HepG2 (cell line): ENCODE data around the gene SERPINB6. TPM values are rescaled to one million over a fixed set of nuclear protein-coding genes. Genes with fewer than 3 reads are reported as not detected.

Source experiments
- FIP1L1 ChIP-seq: fragments of 200-400 bp; formaldehyde crosslinking; IDR thresholded peaks from 2 replicates; pipeline ENCODE4 v1.6.1; 2018; ENCODE audit warnings: low read depth, mild to moderate bottlenecking, low read length, moderate library complexity, borderline replicate concordance; ENCODE audit not compliant: insufficient read depth
- FOXK2 ChIP-seq: fragments of 450-650 bp; IDR thresholded peaks from 2 replicates; pipeline ENCODE4 v1.6.1; 2016
- KAT7 ChIP-seq: IDR thresholded peaks from 2 replicates; pipeline ENCODE4 v1.6.1; 2018; ENCODE audit warnings: borderline replicate concordance, missing compliant biosample characterization
- KMT2B ChIP-seq: IDR thresholded peaks from 2 replicates; pipeline ENCODE4 v1.6.1; 2016; ENCODE audit warnings: missing genetic modification reagents, missing compliant biosample characterization
- MED13 ChIP-seq: sonication (generic); formaldehyde crosslinking; IDR thresholded peaks from 2 replicates; pipeline ENCODE4 v1.5.0; 2020; ENCODE audit warnings: missing genetic modification reagents
- MEIS1 ChIP-seq: sonication (generic); formaldehyde crosslinking; IDR thresholded peaks from 2 replicates; pipeline ENCODE4 v1.9.0; 2021; ENCODE audit warnings: mild to moderate bottlenecking, missing genetic modification reagents, moderate library complexity, borderline replicate concordance
- MIXL1 ChIP-seq: IDR thresholded peaks from 2 replicates; pipeline ENCODE4 v1.6.1; 2016
- NCOA2 ChIP-seq: sonication (generic); formaldehyde crosslinking; IDR thresholded peaks from 2 replicates; pipeline ENCODE4 v1.8.0; 2022; ENCODE audit warnings: inconsistent platforms
- NFE2L2 ChIP-seq: fragments of 150-350 bp; IDR thresholded peaks from 2 replicates; pipeline ENCODE4 v1.6.1; 2014; ENCODE audit warnings: low read length
- NR3C1 ChIP-seq: sonication (generic); formaldehyde crosslinking; IDR thresholded peaks from 2 replicates; pipeline ENCODE4 v1.4.0; 2020; ENCODE audit warnings: missing genetic modification reagents
- REL ChIP-seq: sonication (generic); formaldehyde crosslinking; conservative IDR thresholded peaks from 2 replicates; pipeline ENCODE4 v1.8.0; 2022; ENCODE audit warnings: mild to moderate bottlenecking, missing genetic modification reagents, moderate library complexity
- SATB2 ChIP-seq: sonication (generic); formaldehyde crosslinking; IDR thresholded peaks from 2 replicates; pipeline ENCODE4 v1.5.0; 2020; ENCODE audit warnings: missing genetic modification reagents
- SMAD3 ChIP-seq: sonication (generic); formaldehyde crosslinking; IDR thresholded peaks from 2 replicates; pipeline ENCODE4 v1.4.0; 2020; ENCODE audit warnings: missing genetic modification reagents
- SOX5 ChIP-seq: IDR thresholded peaks from 2 replicates; pipeline ENCODE4 v1.6.1; 2016; ENCODE audit warnings: borderline replicate concordance
- TBX2 ChIP-seq: sonication (generic); formaldehyde crosslinking; IDR thresholded peaks from 2 replicates; pipeline ENCODE4 v1.5.0; 2020; ENCODE audit warnings: missing genetic modification reagents, mild to moderate bottlenecking, borderline replicate concordance
- ZFP36L2 ChIP-seq: sonication (generic); formaldehyde crosslinking; IDR thresholded peaks from 2 replicates; pipeline ENCODE4 v1.4.0; 2020; ENCODE audit warnings: missing genetic modification reagents
- ZNF556 ChIP-seq: sonication (generic); formaldehyde crosslinking; IDR thresholded peaks from 2 replicates; pipeline ENCODE4 v1.4.0; 2020; ENCODE audit warnings: mild to moderate bottlenecking, missing genetic modification reagents, borderline replicate concordance
- ZNF761 ChIP-seq: sonication (generic); formaldehyde crosslinking; conservative IDR thresholded peaks from 2 replicates; pipeline ENCODE4 v1.4.0; 2020; ENCODE audit warnings: mild to moderate bottlenecking, missing genetic modification reagents
- ZNF83 ChIP-seq: sonication (generic); formaldehyde crosslinking; IDR thresholded peaks from 2 replicates; pipeline ENCODE4 v1.4.0; 2020; ENCODE audit warnings: missing genetic modification reagents, mild to moderate bottlenecking, borderline replicate concordance
- polyA plus RNA-seq, 8 experiments: library from polyadenylated mRNA; depleted of rRNA in 3 of 8; stranded (reverse) in 7 of 8; unstranded in 1 of 8; fragments of >200 nt; fragmentation: Illumina TruSeq in 4 of 8; extraction: Trizol in 4 of 8; gene quantifications; 2 replicates each; pipeline versions ENCODE4 v1.2.1 to v1.2.3, GENCODE V29; 2011 to 2016; ENCODE audit warnings: low read depth in 4 of 8, missing spikeins in 1 of 8, mixed read lengths in 1 of 8; ENCODE audit not compliant: insufficient read depth in 1 of 8
- total RNA-seq, 5 experiments: library from RNA; depleted of rRNA; stranded (reverse); fragments of >200 nt; fragmentation: Illumina TruSeq; extraction: Trizol; gene quantifications; 2 replicates each; pipeline ENCODE4 v1.2.3, GENCODE V29; 2016; ENCODE audit warnings: low read depth in 1 of 5
- TF ChIP-seq, protein P1 (sequence below): sonication (generic); formaldehyde crosslinking; IDR thresholded peaks from 2 replicates; pipeline ENCODE4 v1.5.1; 2020; ENCODE audit warnings: mild to moderate bottlenecking, missing genetic modification reagents, borderline replicate concordance
- TF ChIP-seq, protein P2 (sequence below): sonication (generic); formaldehyde crosslinking; IDR thresholded peaks from 2 replicates; pipeline ENCODE4 v1.8.0; 2023; ENCODE audit warnings: mild to moderate bottlenecking, missing genetic modification reagents
- TF ChIP-seq, protein P3 (sequence below): sonication (generic); formaldehyde crosslinking; IDR thresholded peaks from 2 replicates; pipeline ENCODE4 v1.4.0; 2020; ENCODE audit warnings: mild to moderate bottlenecking, missing genetic modification reagents

Gene SERPINB6
- total and polyA plus RNA-seq, 2 of the 13 experiments (the other 11 are each of a cell fraction or from before 2014, with no cell fraction given) = 38.2 to 61.3 TPM

DNA sequence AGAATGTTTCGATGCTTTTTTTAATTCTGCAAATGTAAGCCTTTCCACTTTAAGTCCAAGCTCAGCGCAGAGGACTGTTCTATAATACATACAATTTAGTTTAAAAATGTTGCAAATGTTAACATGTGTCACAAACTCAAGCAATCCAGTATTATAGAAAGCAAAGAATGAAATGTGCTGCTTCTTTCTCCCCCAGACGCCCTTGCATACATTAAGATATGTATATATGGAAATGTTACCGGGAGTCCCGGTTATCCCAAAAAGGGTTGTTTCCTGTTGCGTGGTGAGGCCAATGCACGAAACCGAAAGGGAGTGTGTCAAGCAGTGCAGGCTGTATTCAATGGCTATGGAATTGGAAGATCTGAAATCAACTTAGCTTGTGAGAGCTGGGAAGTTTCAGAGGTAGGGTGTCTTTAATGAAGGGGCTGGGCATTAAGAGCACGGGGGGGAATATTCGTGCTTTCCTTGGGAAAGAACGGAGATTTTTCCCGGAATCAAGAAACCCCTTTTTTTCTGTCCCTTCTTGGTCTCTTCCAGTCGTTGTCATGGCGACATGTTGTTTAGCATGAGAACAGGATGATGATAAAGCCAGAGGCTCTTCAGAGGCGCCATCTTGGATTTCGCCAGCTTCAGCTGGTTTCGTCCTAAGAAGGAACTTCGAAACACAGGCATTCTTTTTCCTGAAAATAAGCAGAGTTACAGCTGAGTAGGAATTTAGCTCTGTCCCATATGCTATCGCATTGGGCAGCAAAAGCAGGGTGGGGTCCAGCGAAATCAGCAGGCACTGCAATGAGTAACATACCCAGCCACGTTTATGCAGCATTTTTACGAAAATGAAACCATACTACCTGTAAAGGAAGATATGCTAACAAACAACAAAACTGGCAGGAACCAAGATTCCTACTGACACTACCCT, 18.2 kb upstream of the SERPINB6 start (continued):
- TF ChIP-seq KMT2B = peak; percentile 82; the same call in 1 of the 2 replicates
- no peak for TF ChIP-seq MED13 (CRISPR knock-in tag)
- TF ChIP-seq, protein P1, sequence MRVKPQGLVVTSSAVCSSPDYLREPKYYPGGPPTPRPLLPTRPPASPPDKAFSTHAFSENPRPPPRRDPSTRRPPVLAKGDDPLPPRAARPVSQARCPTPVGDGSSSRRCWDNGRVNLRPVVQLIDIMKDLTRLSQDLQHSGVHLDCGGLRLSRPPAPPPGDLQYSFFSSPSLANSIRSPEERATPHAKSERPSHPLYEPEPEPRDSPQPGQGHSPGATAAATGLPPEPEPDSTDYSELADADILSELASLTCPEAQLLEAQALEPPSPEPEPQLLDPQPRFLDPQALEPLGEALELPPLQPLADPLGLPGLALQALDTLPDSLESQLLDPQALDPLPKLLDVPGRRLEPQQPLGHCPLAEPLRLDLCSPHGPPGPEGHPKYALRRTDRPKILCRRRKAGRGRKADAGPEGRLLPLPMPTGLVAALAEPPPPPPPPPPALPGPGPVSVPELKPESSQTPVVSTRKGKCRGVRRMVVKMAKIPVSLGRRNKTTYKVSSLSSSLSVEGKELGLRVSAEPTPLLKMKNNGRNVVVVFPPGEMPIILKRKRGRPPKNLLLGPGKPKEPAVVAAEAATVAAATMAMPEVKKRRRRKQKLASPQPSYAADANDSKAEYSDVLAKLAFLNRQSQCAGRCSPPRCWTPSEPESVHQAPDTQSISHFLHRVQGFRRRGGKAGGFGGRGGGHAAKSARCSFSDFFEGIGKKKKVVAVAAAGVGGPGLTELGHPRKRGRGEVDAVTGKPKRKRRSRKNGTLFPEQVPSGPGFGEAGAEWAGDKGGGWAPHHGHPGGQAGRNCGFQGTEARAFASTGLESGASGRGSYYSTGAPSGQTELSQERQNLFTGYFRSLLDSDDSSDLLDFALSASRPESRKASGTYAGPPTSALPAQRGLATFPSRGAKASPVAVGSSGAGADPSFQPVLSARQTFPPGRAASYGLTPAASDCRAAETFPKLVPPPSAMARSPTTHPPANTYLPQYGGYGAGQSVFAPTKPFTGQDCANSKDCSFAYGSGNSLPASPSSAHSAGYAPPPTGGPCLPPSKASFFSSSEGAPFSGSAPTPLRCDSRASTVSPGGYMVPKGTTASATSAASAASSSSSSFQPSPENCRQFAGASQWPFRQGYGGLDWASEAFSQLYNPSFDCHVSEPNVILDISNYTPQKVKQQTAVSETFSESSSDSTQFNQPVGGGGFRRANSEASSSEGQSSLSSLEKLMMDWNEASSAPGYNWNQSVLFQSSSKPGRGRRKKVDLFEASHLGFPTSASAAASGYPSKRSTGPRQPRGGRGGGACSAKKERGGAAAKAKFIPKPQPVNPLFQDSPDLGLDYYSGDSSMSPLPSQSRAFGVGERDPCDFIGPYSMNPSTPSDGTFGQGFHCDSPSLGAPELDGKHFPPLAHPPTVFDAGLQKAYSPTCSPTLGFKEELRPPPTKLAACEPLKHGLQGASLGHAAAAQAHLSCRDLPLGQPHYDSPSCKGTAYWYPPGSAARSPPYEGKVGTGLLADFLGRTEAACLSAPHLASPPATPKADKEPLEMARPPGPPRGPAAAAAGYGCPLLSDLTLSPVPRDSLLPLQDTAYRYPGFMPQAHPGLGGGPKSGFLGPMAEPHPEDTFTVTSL (CRISPR knock-in tag) = 0 out of 2 replicates have a peak, but pooled peaks have one; percentile 17
- peak; percentile 99 for TF ChIP-seq FOXK2
- peak; percentile 54; the same call in 1 of the 2 replicates for TF ChIP-seq MIXL1
- no peak for TF ChIP-seq REL (CRISPR knock-in tag)
- TF ChIP-seq ZNF83 (CRISPR knock-in tag) = no peak
- no peak; the same call in 1 of the 2 replicates for TF ChIP-seq NCOA2 (CRISPR knock-in tag)
- TF ChIP-seq, protein P2, sequence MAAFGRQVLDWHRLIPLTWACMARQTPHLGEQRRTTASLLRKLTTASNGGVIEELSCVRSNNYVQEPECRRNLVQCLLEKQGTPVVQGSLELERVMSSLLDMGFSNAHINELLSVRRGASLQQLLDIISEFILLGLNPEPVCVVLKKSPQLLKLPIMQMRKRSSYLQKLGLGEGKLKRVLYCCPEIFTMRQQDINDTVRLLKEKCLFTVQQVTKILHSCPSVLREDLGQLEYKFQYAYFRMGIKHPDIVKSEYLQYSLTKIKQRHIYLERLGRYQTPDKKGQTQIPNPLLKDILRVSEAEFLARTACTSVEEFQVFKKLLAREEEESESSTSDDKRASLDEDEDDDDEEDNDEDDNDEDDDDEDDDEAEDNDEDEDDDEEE (CRISPR knock-in tag) = no peak; the same call in 1 of the 2 replicates
- peak; percentile 51 for TF ChIP-seq SOX5 (CRISPR knock-in tag)
- TF ChIP-seq NFE2L2 = no peak
- TF ChIP-seq SMAD3 = peak; percentile 84; the same call in 1 of the 2 replicates
- TF ChIP-seq KAT7 (CRISPR knock-in tag) = peak; percentile 57; the same call in 1 of the 2 replicates
- 0 out of 2 replicates have a peak, but pooled peaks have one; percentile 64 for TF ChIP-seq ZNF556 (CRISPR knock-in tag)
- TF ChIP-seq TBX2 = no peak
- TF ChIP-seq SATB2 (CRISPR knock-in tag) = no peak
- TF ChIP-seq ZNF761 (CRISPR knock-in tag) = 0 out of 2 replicates have a peak, but pooled peaks have one; percentile 47
- TF ChIP-seq NR3C1 = no peak
- TF ChIP-seq MEIS1 (CRISPR knock-in tag) = peak; percentile 46; the same call in 1 of the 2 replicates
- TF ChIP-seq, protein P3, sequence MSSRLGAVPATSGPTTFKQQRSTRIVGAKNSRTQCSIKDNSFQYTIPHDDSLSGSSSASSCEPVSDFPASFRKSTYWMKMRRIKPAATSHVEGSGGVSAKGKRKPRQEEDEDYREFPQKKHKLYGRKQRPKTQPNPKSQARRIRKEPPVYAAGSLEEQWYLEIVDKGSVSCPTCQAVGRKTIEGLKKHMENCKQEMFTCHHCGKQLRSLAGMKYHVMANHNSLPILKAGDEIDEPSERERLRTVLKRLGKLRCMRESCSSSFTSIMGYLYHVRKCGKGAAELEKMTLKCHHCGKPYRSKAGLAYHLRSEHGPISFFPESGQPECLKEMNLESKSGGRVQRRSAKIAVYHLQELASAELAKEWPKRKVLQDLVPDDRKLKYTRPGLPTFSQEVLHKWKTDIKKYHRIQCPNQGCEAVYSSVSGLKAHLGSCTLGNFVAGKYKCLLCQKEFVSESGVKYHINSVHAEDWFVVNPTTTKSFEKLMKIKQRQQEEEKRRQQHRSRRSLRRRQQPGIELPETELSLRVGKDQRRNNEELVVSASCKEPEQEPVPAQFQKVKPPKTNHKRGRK = no peak
- TF ChIP-seq ZFP36L2 (CRISPR knock-in tag) = no peak
- no peak for TF ChIP-seq FIP1L1
